MCF 10A (cell line): ENCODE measurements around the gene C9orf85. TPM values are rescaled to one million over a fixed set of nuclear protein-coding genes. Genes with fewer than 3 reads are reported as not detected.
"Not testable (repeated sequence)": the region's sequence is repeated elsewhere in the genome, so short reads cannot be mapped to it uniquely, and the experiment has no call there.

Experiments
- BruUV-seq: library from RNA; stranded (reverse); fragments of 400-500 nt; replicated peaks from 2 replicates; lab custom pipeline; 2021; lab: Mats Ljungman, UMichigan
- CTCF ChIA-PET: fragments of 300-600 bp; sonication (Branson Sonifier 250); formaldehyde crosslinking; extraction: SDS; loops from one replicate; lab custom pipeline; 2021; ENCODE audit warnings: antibody characterized with exemption, inconsistent platforms; lab: Yijun Ruan, JAX
- POLR2A ChIA-PET: fragments of 300-600, 350-650 bp; sonication (Branson Sonifier 250); formaldehyde crosslinking; extraction: SDS; loops from one replicate; lab custom pipeline; 2020; ENCODE audit warnings: antibody characterized with exemption, inconsistent platforms; lab: Yijun Ruan, JAX
- DNase-seq: peaks from one replicate; pipeline ENCODE4 v3.0.0-alpha.2; 2018; ENCODE audit not compliant: unreplicated experiment
- H3K27ac Mint-ChIP-seq: one replicate; pipeline ENCODE4 v1.8.0; 2022; ENCODE audit warnings: mild to moderate bottlenecking, low read depth, mixed read lengths; ENCODE audit not compliant: unreplicated experiment
- H3K27me3 Mint-ChIP-seq: one replicate; pipeline ENCODE4 v1.8.0; 2022; ENCODE audit warnings: mixed read lengths; ENCODE audit not compliant: insufficient read depth, unreplicated experiment
- H3K36me3 Mint-ChIP-seq: one replicate; pipeline ENCODE4 v1.8.0; 2022; ENCODE audit warnings: mild to moderate bottlenecking, moderate library complexity, mixed read lengths; ENCODE audit not compliant: insufficient read depth, unreplicated experiment
- H3K4me1 Mint-ChIP-seq: one replicate; pipeline ENCODE4 v1.8.0; 2022; ENCODE audit warnings: mixed read lengths; ENCODE audit not compliant: insufficient read depth, unreplicated experiment
- H3K4me3 Mint-ChIP-seq: one replicate; pipeline ENCODE4 v1.8.0; 2022; ENCODE audit warnings: mild to moderate bottlenecking, moderate library complexity, mixed read lengths; ENCODE audit not compliant: unreplicated experiment
- H3K9me3 Mint-ChIP-seq: one replicate; pipeline ENCODE4 v1.8.0; 2022; ENCODE audit warnings: mixed read lengths; ENCODE audit not compliant: unreplicated experiment
- CTCF ChIP-seq: fragments of 200-600 bp; IDR thresholded peaks from one replicate; pipeline ENCODE4 v1.8.0; 2022; ENCODE audit warnings: antibody characterized with exemption, mild to moderate bottlenecking; ENCODE audit not compliant: unreplicated experiment
- intact Hi-C: fragments of 100-400 bp; cut with micrococcal nuclease; formaldehyde crosslinking; loops from 2 replicates; pipeline ENCODE4 v1.14.1; 2022
- total RNA-seq: library from RNA; stranded (reverse); gene quantifications from 2 replicates; pipeline ENCODE4 v1.2.3, GENCODE V29; 2022

C9orf85 gene
- total RNA-seq, 1 experiment from 2014 or later: 19.6 TPM

- CTCF ChIA-PET: no interaction called here
- intact Hi-C loops: no loop called here
- no peak overlapping the region for H3K4me3 Mint-ChIP-seq
- no peaks in the 10 kb centered on the region for H3K36me3 Mint-ChIP-seq
- no peaks in the 10 kb centered on the region for H3K9me3 Mint-ChIP-seq
- no peak for TF ChIP-seq CTCF
- no peaks in the 10 kb centered on the region for H3K27me3 Mint-ChIP-seq
- no peak for DNase-seq
- no peak overlapping the region for H3K27ac Mint-ChIP-seq
- BruUV-seq: no TSS peak
- peaks cover 37% of the 10 kb centered on the region for H3K4me1 Mint-ChIP-seq
- POLR2A ChIA-PET: interaction anchor here (6.7 kb wide), 1 partner anchor 29 kb away, joined by 79 read pairs; the partner anchor contains the start of genes ABHD17B and C9orf85
These were observed 29.7 kb downstream of the C9orf85 start for GRCh38 chr9:71941060-71941568.

- Mint-ChIP-seq H3K4me3 (no peak overlapping the region), H3K9me3 (no peaks in the 10 kb centered on the region), H3K27ac (no peak overlapping the region), H3K27me3 (no peaks in the 10 kb centered on the region), H3K36me3 (no peaks in the 10 kb centered on the region), H3K4me1 (peaks cover 33% of the 10 kb centered on the region)
- POLR2A ChIA-PET: interaction anchor here (0.9 to 6.7 kb wide), 2 partner anchors 30 to 33 kb away, joined by 4 to 79 read pairs; partner anchors contain the start of genes ABHD17B and C9orf85
- intact Hi-C loops: no loop called here
- DNase-seq: no peak
- TF ChIP-seq CTCF: no peak
- BruUV-seq: no TSS peak
- CTCF ChIA-PET: interaction anchor here (0.6 to 1.0 kb wide), 4 partner anchors 11 to 258 kb away, joined by 3 to 7 read pairs (median 3); no protein-coding TSS in a partner anchor
These were observed 30.6 kb downstream of the C9orf85 start for GRCh38 chr9:71941998-71942567.

- peak; percentile 48 for DNase-seq
- TF ChIP-seq CTCF: no peak
- intact Hi-C loops: no loop called here
- Mint-ChIP-seq H3K27me3 (no peaks in the 10 kb centered on the region), H3K4me3 (no peak overlapping the region), H3K4me1 (peaks cover 28% of the 10 kb centered on the region), H3K27ac (peak overlapping the region; percentile 92), H3K9me3 (no peaks in the 10 kb centered on the region), H3K36me3 (peaks cover 6% of the 10 kb centered on the region)
- CTCF ChIA-PET: interaction anchor here (0.6 to 1.5 kb wide), 2 partner anchors 31 to 80 kb away, joined by 3 to 7 read pairs; no protein-coding TSS in a partner anchor
- POLR2A ChIA-PET: interaction anchor here (0.6 to 2.8 kb wide), 5 partner anchors 8 to 413 kb away, joined by 3 to 23 read pairs (median 6); partner anchors contain the start of genes ABHD17B and C9orf85
- BruUV-seq: no TSS peak
These were observed 33.4 kb downstream of the C9orf85 start for GRCh38 chr9:71944754-71945375.

- POLR2A ChIA-PET, H3K4me3 Mint-ChIP-seq, DNase-seq, H3K4me1 Mint-ChIP-seq, H3K27me3 Mint-ChIP-seq, H3K27ac Mint-ChIP-seq, intact Hi-C loops, H3K9me3 Mint-ChIP-seq, BruUV-seq: not testable (repeated sequence)
- H3K36me3 Mint-ChIP-seq: peaks cover 14% of the 10 kb centered on the region
- CTCF ChIA-PET: interaction anchor here (0.6 to 1.1 kb wide), 4 partner anchors 11 to 798 kb away, joined by 3 read pairs; no protein-coding TSS in a partner anchor
These were observed 43.2 kb downstream of the C9orf85 start for GRCh38 chr9:71954652-71955051.
